Activated T-cell treated with anti-CD3 and anti-CD28 coated beads for 48 hours (primary cell): ENCODE results near the gene DEDD2.
A peak's percentile ranks its signal among the peaks of the same experiment; 100 is the strongest.

Experiments used
- DNase-seq: peaks from one replicate; pipeline ENCODE4 v3.0.0-alpha.2; 2020; ENCODE audit warnings: low read depth

Gene DEDD2

DNA sequence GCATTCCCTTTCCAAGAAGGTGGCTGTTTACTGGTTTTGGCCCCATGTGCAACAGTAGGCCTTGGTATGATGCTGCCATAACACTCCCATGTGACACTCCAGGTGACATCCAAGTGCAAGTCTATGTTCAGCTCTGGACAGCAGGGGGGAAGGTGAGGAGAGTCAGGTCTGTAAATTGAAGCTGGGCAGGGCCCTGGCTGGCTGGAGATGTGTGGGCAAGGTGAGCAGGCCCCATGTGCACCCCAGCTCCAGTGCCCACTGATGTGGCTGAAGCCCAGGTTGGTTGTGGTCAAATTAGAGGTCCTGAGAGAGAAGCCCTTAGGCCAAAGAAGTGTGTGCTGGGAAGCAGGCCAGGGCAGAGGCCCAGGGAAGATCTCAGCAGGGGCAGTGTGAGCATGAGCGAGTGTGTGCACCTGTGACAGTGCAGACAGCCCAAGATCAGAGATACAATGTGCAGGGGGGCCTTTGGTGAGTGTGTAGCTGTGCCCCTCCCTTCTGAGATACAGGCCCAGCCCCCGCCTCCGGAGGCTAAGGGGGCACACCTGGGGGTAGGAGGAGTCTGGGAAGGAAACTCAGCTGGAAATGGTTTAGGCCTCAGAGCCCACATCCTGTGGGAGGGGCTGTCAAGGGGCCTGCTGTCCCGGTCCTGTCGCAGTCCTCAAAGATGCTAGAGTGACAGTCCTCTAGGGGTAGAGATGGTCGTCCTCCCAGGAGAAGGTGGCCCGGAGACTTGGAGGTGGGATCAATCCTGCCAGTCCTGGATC lies 18.6 kb downstream of the DEDD2 start:
- peak; percentile 41 for DNase-seq

DNA sequence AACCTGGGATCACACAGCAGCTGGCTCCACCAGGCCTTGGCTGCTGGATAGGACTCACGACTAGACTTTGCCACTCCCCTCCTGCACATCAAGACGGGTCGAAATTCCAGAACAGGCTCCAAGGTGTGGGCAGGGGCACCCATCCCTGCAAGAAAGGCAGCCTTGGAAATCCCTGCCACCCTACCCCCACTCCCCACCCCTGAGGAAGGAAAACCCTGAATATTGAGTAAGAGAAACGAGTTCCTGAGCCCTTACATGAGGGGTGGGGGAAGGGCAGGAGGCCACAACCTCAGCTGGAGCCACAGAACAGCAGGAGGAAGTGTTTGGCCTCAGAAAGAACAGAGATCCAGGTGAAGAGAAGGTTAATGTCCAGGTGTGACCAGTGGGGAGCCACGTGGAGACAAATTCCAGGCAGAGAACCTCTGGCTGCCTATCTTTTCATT lies 20.1 kb downstream of the DEDD2 start:
- DNase-seq = no peak

DNA sequence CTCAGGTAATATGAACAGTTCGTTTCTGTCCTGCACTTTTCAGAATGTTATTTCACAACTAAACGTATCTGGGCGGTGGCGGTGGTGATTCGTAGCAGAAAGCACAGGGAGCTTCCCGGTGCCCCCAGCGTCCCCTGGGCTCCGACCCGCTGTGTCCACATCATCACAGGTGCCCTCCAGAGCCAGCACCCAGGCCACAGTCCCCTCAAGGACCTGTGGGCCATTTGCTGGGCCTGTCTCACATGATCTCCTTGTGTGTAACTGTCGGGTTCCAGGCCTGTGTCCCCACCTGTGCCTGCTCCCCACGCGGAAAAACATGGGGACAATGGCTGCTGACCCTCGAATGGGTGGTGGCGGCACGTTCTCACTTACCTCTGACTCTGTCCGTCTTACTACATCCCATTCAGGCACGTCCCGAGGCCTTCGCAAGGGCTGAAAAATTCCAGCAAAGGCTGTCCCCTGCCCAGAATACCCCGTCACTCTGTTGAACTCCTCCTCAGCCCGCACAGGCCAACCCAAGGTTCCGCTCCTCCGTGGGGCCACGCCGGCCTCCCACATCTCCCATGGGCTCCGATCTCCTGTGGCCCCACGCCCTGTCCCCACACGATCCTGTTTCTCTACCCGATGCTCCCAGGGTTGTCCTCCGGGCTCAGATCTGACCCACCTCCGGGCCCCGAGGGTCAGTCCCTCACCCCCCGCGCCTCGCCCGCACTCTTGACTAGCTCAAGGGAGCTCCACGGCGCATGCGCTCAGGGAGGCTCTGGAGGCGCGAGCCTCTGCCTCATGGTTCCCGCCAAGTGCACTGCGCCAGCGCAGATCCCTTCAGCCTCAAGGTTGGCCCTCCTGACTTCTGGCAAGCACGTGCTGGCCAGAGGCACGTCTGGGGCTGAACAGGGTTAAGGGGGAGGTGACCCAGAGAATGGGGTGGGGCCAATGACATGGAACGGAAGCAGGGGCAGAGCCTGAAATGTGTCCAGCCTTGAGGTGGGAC lies 21.2 kb downstream of the DEDD2 start:
- no peak for DNase-seq

DNA sequence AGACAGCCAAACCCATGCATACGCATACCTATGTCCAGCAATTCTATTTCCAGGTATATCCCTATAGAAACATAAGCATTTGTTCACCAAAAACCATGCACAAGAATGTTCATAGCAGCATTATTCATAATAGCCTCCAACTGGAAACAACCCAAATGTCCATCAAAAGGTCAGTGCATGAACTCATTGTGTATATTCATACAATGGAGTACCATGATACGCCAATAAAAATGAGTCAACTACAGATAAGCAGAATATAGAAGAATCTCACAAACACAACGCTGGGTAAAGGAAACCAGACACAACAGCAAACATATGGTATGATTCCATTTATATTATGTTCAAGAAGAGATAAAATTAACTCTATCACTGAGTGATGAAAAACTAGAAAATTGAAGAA lies 23.8 kb downstream of the DEDD2 start:
- no peak for DNase-seq

- DNase-seq = no peak
Observed at GRCh38 chr19:42193294-42193693, 24.2 kb downstream of the DEDD2 start.

DNA sequence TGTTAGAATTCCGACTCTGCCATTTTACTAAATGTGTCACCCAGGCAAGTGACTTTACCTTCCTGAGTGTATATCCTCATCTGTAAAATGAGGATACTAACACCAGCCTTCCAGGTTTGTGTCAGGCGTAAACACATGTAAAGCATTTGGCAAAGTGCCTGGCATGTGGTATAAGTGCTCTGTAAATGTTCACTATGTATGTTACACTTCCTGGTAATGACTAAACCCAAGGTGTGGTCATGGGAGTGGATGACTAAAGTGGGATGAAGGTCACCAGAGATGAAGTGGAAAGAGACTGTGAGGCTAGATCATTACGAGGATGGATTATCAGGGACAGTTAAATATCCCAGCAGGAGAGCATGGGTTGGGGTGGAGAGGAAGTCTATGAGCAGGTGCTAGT lies 25.6 kb downstream of the DEDD2 start:
- no peak for DNase-seq

GRCh38 chr19:42191330-42191729 lies 26.1 kb downstream of the DEDD2 start:
- DNase-seq = no peak

- DNase-seq = no peak
Observed at GRCh38 chr19:42189133-42189532, 28.3 kb downstream of the DEDD2 start.

DNA sequence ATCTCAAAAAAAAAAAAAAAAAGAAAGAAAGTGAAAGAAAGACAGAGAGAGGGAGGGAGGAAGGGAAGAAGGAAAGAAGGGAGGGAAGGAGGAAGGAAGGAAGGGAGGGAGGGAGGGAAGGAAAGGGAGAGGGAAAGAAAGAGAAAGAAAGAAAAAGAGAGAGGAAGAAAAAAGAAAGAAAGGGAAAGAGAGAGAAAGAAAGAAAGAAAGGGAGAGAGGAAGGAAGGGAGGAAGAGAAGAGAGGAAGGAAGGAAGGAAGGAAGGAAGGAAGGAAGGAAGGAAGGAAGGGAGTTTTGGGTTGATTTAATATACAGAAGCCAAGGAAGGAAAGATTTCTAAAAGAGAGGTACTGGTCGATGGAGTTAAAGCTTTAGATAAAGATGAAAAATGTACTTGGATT lies 28.8 kb downstream of the DEDD2 start:
- no peak for DNase-seq

GRCh38 chr19:42185277-42185676 lies 32.2 kb downstream of the DEDD2 start:
- DNase-seq = no peak

GRCh38 chr19:42184401-42184861 lies 33.0 kb downstream of the DEDD2 start:
- DNase-seq = peak; percentile 61

DNA sequence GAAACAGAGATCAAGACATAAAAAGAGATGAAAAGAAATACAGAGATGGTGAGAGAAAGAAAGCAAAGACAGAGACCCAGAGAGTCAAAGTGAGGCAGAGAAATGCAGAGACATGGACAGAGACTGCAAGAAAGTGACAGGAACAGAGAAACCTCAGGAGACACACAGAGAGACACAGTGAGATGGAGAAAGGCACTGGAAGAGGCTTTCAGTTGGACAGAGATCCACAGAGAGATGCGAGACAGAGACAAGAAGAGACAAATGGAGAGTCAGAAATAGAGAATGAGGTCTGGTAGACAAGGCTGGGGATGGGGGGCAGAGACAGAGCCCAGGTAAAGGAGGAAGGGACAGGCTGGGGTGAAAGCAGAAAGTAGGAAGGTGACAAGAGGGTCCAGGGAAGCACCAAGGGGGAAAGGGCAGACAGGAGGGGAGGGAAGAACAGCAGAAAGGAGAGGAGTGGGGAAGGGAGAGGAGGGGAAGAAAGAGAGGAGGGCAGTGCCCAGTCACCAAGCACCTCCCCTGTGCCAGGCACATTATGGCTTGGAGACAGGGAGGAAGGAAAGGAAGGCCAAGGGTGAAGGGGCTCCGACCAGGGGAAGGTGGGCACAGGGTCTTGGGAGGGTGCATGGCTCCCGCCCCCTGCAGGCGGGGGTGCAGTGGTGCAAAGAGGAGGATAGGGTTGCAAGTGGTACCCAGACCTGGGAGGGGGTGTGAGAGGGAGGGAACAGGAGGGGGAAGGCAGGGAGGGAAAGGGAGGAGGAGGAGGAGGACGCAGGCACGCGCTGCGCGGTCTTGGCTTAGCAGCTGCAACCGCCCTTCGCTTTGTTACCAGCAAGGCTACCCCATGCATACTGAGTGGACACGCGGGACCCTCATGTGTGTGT lies 38.4 kb downstream of the DEDD2 start:
- no peak for DNase-seq

- no peak for DNase-seq
Observed at GRCh38 chr19:42177686-42178019, 39.8 kb downstream of the DEDD2 start.

GRCh38 chr19:42176990-42177685 lies 40.3 kb downstream of the DEDD2 start:
- DNase-seq = peak; percentile 77

GRCh38 chr19:42176649-42176989 lies 40.9 kb downstream of the DEDD2 start:
- no peak for DNase-seq

GRCh38 chr19:42175952-42176648 lies 41.4 kb downstream of the DEDD2 start:
- no peak for DNase-seq

- no peak for DNase-seq
Observed at GRCh38 chr19:42174958-42175734, 42.3 kb downstream of the DEDD2 start.

DNA sequence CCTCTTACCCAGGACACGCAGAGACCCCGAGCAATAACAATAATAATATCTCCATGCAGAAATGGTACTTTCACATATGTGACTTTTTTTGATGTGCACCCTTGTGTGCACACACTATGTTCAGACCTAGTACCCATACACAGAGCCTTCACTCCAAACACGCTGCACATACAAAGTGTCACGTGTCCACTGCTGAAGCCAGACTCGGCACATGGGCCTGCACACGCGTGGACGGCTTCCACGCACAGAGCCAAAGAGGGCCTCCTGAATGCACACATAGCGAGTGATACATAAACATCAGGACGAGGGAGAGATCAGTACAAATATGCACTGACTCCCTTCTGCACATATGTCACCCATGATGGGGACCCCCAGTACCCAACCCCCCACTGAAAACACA lies 43.3 kb downstream of the DEDD2 start:
- DNase-seq = no peak

DNA sequence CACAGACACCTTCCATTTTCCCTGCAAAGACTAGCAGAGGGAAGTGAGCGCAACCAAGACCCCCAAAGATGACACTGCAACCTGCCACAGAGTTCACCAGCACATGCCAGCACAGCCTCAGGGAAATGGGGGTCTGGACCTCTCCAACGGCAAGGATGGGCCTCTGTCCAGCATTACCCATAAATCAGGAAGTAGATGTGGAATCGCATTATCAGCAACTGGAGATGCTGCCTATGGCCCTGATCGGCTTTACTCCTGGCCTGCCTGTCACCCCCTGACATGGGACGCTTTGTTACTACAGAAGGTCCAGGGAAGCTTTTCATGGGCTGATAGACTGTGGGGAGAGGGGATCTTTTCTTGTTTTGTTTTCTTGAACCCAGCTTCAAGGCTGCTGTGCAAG lies 43.8 kb downstream of the DEDD2 start:
- DNase-seq = no peak

DNA sequence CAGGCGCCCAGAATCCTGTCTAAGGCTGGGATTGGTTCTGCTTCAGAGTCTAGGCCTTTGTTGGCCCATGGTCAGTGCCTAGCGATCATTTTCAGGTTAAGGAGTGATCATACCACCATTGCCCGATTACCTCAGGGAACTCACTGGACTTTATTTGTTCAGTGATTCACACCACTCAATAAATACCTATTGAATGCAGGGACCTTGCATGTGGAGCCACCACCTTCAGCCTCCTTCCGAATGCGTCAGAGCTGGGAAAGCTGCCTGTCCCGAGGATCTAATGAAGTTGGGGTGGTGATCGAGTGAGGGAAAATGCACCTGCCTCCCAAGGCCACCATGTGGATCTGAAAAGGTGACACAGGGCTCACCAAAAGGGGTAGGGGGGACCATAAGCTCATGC lies 45.2 kb downstream of the DEDD2 start:
- no peak for DNase-seq
